ENCODE data around the gene ATP5ME.

The ATP5ME gene

GRCh38 chr4:663046-663437 is 11.0 kb downstream of the ATP5ME start:
- H3K4me1 ChIP-seq (ENCODE audit: control insufficient read depth in 5 of 5, insufficient read depth in 5 of 5, low read length in 5 of 5): peaks cover 0 to 13% (median 11%) of the 10 kb centered on the region in 5 donors
- H3K9ac ChIP-seq (ENCODE audit: low read length in 5 of 5): peak overlapping the region in 2 of 5 donors; percentile 57 to 78
- H3K27ac ChIP-seq (ENCODE audit: low read depth, low read length): no peak overlapping the region
- no peaks in the 10 kb centered on the region for H3K9me3 ChIP-seq (ENCODE audit: control insufficient read depth in 5 of 5, low read length in 5 of 5)
- H3K36me3 ChIP-seq (ENCODE audit: control insufficient read depth in 5 of 5, insufficient read depth in 5 of 5, low read length in 5 of 5): no peaks in the 10 kb centered on the region
- peak overlapping the region in 4 of 5 donors; percentile 58 to 70 (median 64) for H3K4me3 ChIP-seq (ENCODE audit: low read depth in 1 of 5, low read length in 5 of 5)
- peaks cover 2 to 31% (median 14%) of the 10 kb centered on the region in 5 donors for H3K27me3 ChIP-seq (ENCODE audit: control insufficient read depth in 5 of 5, insufficient read depth in 4 of 5, low read length in 5 of 5)

- Histone ChIP-seq H3K9ac (ENCODE audit: low read length in 5 of 5) (no peak overlapping the region), H3K27me3 (ENCODE audit: control insufficient read depth in 5 of 5, insufficient read depth in 4 of 5, low read length in 5 of 5) (peaks cover 2 to 31% (median 14%) of the 10 kb centered on the region in 5 donors), H3K36me3 (ENCODE audit: control insufficient read depth in 5 of 5, insufficient read depth in 5 of 5, low read length in 5 of 5) (no peaks in the 10 kb centered on the region), H3K4me3 (ENCODE audit: low read depth in 1 of 5, low read length in 5 of 5) (no peak overlapping the region), H3K9me3 (ENCODE audit: control insufficient read depth in 5 of 5, low read length in 5 of 5) (no peaks in the 10 kb centered on the region), H3K4me1 (ENCODE audit: control insufficient read depth in 5 of 5, insufficient read depth in 5 of 5, low read length in 5 of 5) (peaks cover 0 to 13% (median 11%) of the 10 kb centered on the region in 5 donors), H3K27ac (ENCODE audit: low read depth, low read length) (no peak overlapping the region)
Observed at GRCh38 chr4:661881-662761, 12.0 kb downstream of the ATP5ME start.

GRCh38 chr4:661231-661630 is 12.8 kb downstream of the ATP5ME start:
- H3K27ac ChIP-seq (ENCODE audit: low read depth, low read length): no peak overlapping the region
- no peak overlapping the region for H3K9ac ChIP-seq (ENCODE audit: low read length in 5 of 5)

GRCh38 chr4:660401-660800 is 13.7 kb downstream of the ATP5ME start:
- Histone ChIP-seq H3K4me3 (ENCODE audit: low read depth in 1 of 5, low read length in 5 of 5) (no peak overlapping the region), H3K36me3 (ENCODE audit: control insufficient read depth in 5 of 5, insufficient read depth in 5 of 5, low read length in 5 of 5) (no peaks in the 10 kb centered on the region), H3K27me3 (ENCODE audit: control insufficient read depth in 5 of 5, insufficient read depth in 4 of 5, low read length in 5 of 5) (peaks cover 6 to 25% (median 15%) of the 10 kb centered on the region in 5 donors), H3K27ac (ENCODE audit: low read depth, low read length) (no peak overlapping the region), H3K4me1 (ENCODE audit: control insufficient read depth in 5 of 5, insufficient read depth in 5 of 5, low read length in 5 of 5) (peaks cover 0 to 13% (median 11%) of the 10 kb centered on the region in 5 donors), H3K9ac (ENCODE audit: low read length in 5 of 5) (no peak overlapping the region), H3K9me3 (ENCODE audit: control insufficient read depth in 5 of 5, low read length in 5 of 5) (no peaks in the 10 kb centered on the region)

More at GRCh38 chr4:661231-661630, 12.8 kb downstream of the ATP5ME start:
- Histone ChIP-seq H3K4me1 (ENCODE audit: control insufficient read depth in 5 of 5, insufficient read depth in 5 of 5, low read length in 5 of 5) (peaks cover 0 to 13% (median 11%) of the 10 kb centered on the region in 5 donors), H3K4me3 (ENCODE audit: low read depth in 1 of 5, low read length in 5 of 5) (no peak overlapping the region), H3K27me3 (ENCODE audit: control insufficient read depth in 5 of 5, insufficient read depth in 4 of 5, low read length in 5 of 5) (peaks cover 2 to 26% (median 14%) of the 10 kb centered on the region in 5 donors), H3K36me3 (ENCODE audit: control insufficient read depth in 5 of 5, insufficient read depth in 5 of 5, low read length in 5 of 5) (no peaks in the 10 kb centered on the region), H3K9me3 (ENCODE audit: control insufficient read depth in 5 of 5, low read length in 5 of 5) (no peaks in the 10 kb centered on the region)

- Histone ChIP-seq H3K4me1 (ENCODE audit: control insufficient read depth in 5 of 5, insufficient read depth in 5 of 5, low read length in 5 of 5) (peaks cover 0 to 13% (median 11%) of the 10 kb centered on the region in 5 donors), H3K9ac (ENCODE audit: low read length in 5 of 5) (no peak overlapping the region), H3K36me3 (ENCODE audit: control insufficient read depth in 5 of 5, insufficient read depth in 5 of 5, low read length in 5 of 5) (no peaks in the 10 kb centered on the region), H3K9me3 (ENCODE audit: control insufficient read depth in 5 of 5, low read length in 5 of 5) (no peaks in the 10 kb centered on the region), H3K27ac (ENCODE audit: low read depth, low read length) (no peak overlapping the region), H3K4me3 (ENCODE audit: low read depth in 1 of 5, low read length in 5 of 5) (no peak overlapping the region), H3K27me3 (ENCODE audit: control insufficient read depth in 5 of 5, insufficient read depth in 4 of 5, low read length in 5 of 5) (peaks cover 6 to 25% (median 18%) of the 10 kb centered on the region in 5 donors)
Observed at GRCh38 chr4:659851-660250, 14.2 kb downstream of the ATP5ME start.

GRCh38 chr4:658681-659667 is 15.1 kb downstream of the ATP5ME start:
- H3K27ac ChIP-seq (ENCODE audit: low read depth, low read length): no peak overlapping the region
- no peaks in the 10 kb centered on the region for H3K9me3 ChIP-seq (ENCODE audit: control insufficient read depth in 5 of 5, low read length in 5 of 5)

GRCh38 chr4:657834-658667 is 16.0 kb downstream of the ATP5ME start:
- no peaks in the 10 kb centered on the region for H3K9me3 ChIP-seq (ENCODE audit: control insufficient read depth in 5 of 5, low read length in 5 of 5)
- no peaks in the 10 kb centered on the region for H3K36me3 ChIP-seq (ENCODE audit: control insufficient read depth in 5 of 5, insufficient read depth in 5 of 5, low read length in 5 of 5)
- H3K9ac ChIP-seq (ENCODE audit: low read length in 5 of 5): no peak overlapping the region
- H3K27me3 ChIP-seq (ENCODE audit: control insufficient read depth in 5 of 5, insufficient read depth in 4 of 5, low read length in 5 of 5): peaks cover 6 to 25% (median 18%) of the 10 kb centered on the region in 5 donors
- peaks cover 0 to 3% (median 1%) of the 10 kb centered on the region in 5 donors for H3K4me1 ChIP-seq (ENCODE audit: control insufficient read depth in 5 of 5, insufficient read depth in 5 of 5, low read length in 5 of 5)
- H3K4me3 ChIP-seq (ENCODE audit: low read depth in 1 of 5, low read length in 5 of 5): no peak overlapping the region
- no peak overlapping the region for H3K27ac ChIP-seq (ENCODE audit: low read depth, low read length)

More at GRCh38 chr4:658681-659667, 15.1 kb downstream of the ATP5ME start:
- peaks cover 6 to 27% (median 21%) of the 10 kb centered on the region in 5 donors for H3K27me3 ChIP-seq (ENCODE audit: control insufficient read depth in 5 of 5, insufficient read depth in 4 of 5, low read length in 5 of 5)
- H3K36me3 ChIP-seq (ENCODE audit: control insufficient read depth in 5 of 5, insufficient read depth in 5 of 5, low read length in 5 of 5): no peaks in the 10 kb centered on the region
- H3K9ac ChIP-seq (ENCODE audit: low read length in 5 of 5): no peak overlapping the region
- no peak overlapping the region for H3K4me3 ChIP-seq (ENCODE audit: low read depth in 1 of 5, low read length in 5 of 5)
- peaks cover 0 to 11% (median 8%) of the 10 kb centered on the region in 5 donors for H3K4me1 ChIP-seq (ENCODE audit: control insufficient read depth in 5 of 5, insufficient read depth in 5 of 5, low read length in 5 of 5)

- Histone ChIP-seq H3K9ac (ENCODE audit: low read length in 5 of 5) (no peak overlapping the region), H3K4me1 (ENCODE audit: control insufficient read depth in 5 of 5, insufficient read depth in 5 of 5, low read length in 5 of 5) (peaks cover 0 to 3% (median 0%) of the 10 kb centered on the region in 5 donors), H3K27me3 (ENCODE audit: control insufficient read depth in 5 of 5, insufficient read depth in 4 of 5, low read length in 5 of 5) (peaks cover 6 to 23% (median 17%) of the 10 kb centered on the region in 5 donors), H3K4me3 (ENCODE audit: low read depth in 1 of 5, low read length in 5 of 5) (no peak overlapping the region), H3K9me3 (ENCODE audit: control insufficient read depth in 5 of 5, low read length in 5 of 5) (no peaks in the 10 kb centered on the region), H3K27ac (ENCODE audit: low read depth, low read length) (no peak overlapping the region), H3K36me3 (ENCODE audit: control insufficient read depth in 5 of 5, insufficient read depth in 5 of 5, low read length in 5 of 5) (no peaks in the 10 kb centered on the region)
Observed at GRCh38 chr4:657338-657833, 16.7 kb downstream of the ATP5ME start.

All from subcutaneous abdominal adipose tissue (tissue), 5 donors.